ENCODE results near the gene DNAH10. TPM values are rescaled to one million over a fixed set of nuclear protein-coding genes. Genes with fewer than 3 reads are reported as not detected.

Gene DNAH10
- total RNA-seq, 1 experiment from 2014 or later = 0.09 TPM

- TF ChIP-seq MAX (CRISPR knock-in tag; IDR thresholded peaks at IDR 0.05) (no peak), AFF4 (CRISPR knock-in tag; IDR thresholded peaks at IDR 0.05; ENCODE audit: borderline replicate concordance) (no peak), NR3C1 (CRISPR knock-in tag; conservative IDR thresholded peaks at IDR 0.05; ENCODE audit: low read depth) (no peak), SP1 (CRISPR knock-in tag; conservative IDR thresholded peaks at IDR 0.05) (no peak), MLX (CRISPR knock-in tag; IDR thresholded peaks at IDR 0.05) (no peak)
These were observed 173.9 kb downstream of the DNAH10 start (continued) for GRCh38 chr12:123935956-123936355.

- Mint-ChIP-seq H3K36me3 (no peaks in the 10 kb centered on the region), H3K9me3 (peaks cover 1% of the 10 kb centered on the region; the same call in 1 of the 2 replicates), H3K27me3 (ENCODE audit: low read depth) (peaks cover 3% of the 10 kb centered on the region), H3K4me1 (no peaks in the 10 kb centered on the region), H3K4me3 (no peak overlapping the region), H3K27ac (no peak overlapping the region)
- no peak for ATAC-seq
- DNase-seq (ENCODE audit: low spot score) = no peak
- POLR2A ChIA-PET = no interaction called here
- CTCF ChIA-PET = interaction anchor here (1.6 kb wide), 1 partner anchor 10 kb away, joined by 5 read pairs; no protein-coding TSS in a partner anchor
- no peak for TF ChIP-seq USF1 (CRISPR knock-in tag; IDR thresholded peaks at IDR 0.05)
- TF ChIP-seq FOXP4 (CRISPR knock-in tag; IDR thresholded peaks at IDR 0.05) = no peak
- TF ChIP-seq KAT7 (CRISPR knock-in tag; IDR thresholded peaks at IDR 0.05; ENCODE audit: borderline replicate concordance) = no peak
- no peak for TF ChIP-seq ZNF138 (CRISPR knock-in tag; conservative IDR thresholded peaks at IDR 0.05)
- no peak for TF ChIP-seq ARID4B (CRISPR knock-in tag; IDR thresholded peaks at IDR 0.05; ENCODE audit: borderline replicate concordance)
- TF ChIP-seq JAZF1 (CRISPR knock-in tag; IDR thresholded peaks at IDR 0.05) = no peak
- no peak for TF ChIP-seq IRF1 (CRISPR knock-in tag; IDR thresholded peaks at IDR 0.05)
- TF ChIP-seq GRHL2 (CRISPR knock-in tag; IDR thresholded peaks at IDR 0.05; ENCODE audit: insufficient replicate concordance, severe bottlenecking) = no peak
- TF ChIP-seq RELA (CRISPR knock-in tag; IDR thresholded peaks at IDR 0.05; ENCODE audit: borderline replicate concordance) = no peak
- TF ChIP-seq CBFB (CRISPR knock-in tag; IDR thresholded peaks at IDR 0.05; ENCODE audit: low read depth) = no peak
- no peak for TF ChIP-seq TEAD1 (CRISPR knock-in tag; IDR thresholded peaks at IDR 0.05)
- TF ChIP-seq SOX15 (CRISPR knock-in tag; IDR thresholded peaks at IDR 0.05) = no peak
- TF ChIP-seq ZNF232 (CRISPR knock-in tag; IDR thresholded peaks at IDR 0.05) = no peak
These were observed 174.4 kb downstream of the DNAH10 start for GRCh38 chr12:123936471-123936870.
